GM12875 (cell line): ENCODE measurements around the gene MTERF4.
A peak's percentile ranks its signal among the peaks of the same experiment; 100 is the strongest.

Source experiments
- H3K4me3 ChIP-seq: one replicate; pipeline ENCODE4 v1.5.1; 2011; ENCODE audit warnings: low read depth, low read length, control low read depth
- TF ChIP-seq, protein P1 (sequence below): IDR thresholded peaks from 2 replicates; pipeline ENCODE4 v1.5.1; 2011; ENCODE audit warnings: low read depth, mild to moderate bottlenecking, control low read depth, inconsistent platforms, low read length, moderate library complexity, borderline replicate concordance; ENCODE audit not compliant: insufficient read depth

The MTERF4 gene

DNA sequence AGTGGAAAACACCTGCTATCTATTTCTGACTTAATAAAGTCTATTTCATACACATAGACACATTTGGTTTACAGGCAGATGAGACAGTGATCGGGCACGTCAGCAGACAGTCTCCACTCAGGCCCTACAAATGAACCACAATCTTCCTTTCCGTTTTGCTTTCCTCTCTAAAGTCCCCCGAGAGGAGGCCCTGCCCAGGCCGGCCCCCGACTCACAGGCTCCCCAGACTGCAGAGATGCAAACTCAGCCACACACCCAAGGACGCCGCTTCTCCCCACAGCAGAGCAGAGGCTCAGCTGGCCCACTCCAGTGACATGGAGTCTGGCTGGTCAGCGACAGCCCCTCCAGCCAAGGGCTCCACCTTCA lies 9.3 kb upstream of the MTERF4 start:
- TF ChIP-seq, protein P1, sequence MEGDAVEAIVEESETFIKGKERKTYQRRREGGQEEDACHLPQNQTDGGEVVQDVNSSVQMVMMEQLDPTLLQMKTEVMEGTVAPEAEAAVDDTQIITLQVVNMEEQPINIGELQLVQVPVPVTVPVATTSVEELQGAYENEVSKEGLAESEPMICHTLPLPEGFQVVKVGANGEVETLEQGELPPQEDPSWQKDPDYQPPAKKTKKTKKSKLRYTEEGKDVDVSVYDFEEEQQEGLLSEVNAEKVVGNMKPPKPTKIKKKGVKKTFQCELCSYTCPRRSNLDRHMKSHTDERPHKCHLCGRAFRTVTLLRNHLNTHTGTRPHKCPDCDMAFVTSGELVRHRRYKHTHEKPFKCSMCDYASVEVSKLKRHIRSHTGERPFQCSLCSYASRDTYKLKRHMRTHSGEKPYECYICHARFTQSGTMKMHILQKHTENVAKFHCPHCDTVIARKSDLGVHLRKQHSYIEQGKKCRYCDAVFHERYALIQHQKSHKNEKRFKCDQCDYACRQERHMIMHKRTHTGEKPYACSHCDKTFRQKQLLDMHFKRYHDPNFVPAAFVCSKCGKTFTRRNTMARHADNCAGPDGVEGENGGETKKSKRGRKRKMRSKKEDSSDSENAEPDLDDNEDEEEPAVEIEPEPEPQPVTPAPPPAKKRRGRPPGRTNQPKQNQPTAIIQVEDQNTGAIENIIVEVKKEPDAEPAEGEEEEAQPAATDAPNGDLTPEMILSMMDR: no peak
- peak overlapping the region; percentile 26 for H3K4me3 ChIP-seq

- peak overlapping the region; percentile 32 for H3K4me3 ChIP-seq
- TF ChIP-seq, protein P1: no peak
Observed at GRCh38 chr2:241110607-241111439, 8.7 kb upstream of the MTERF4 start.

DNA sequence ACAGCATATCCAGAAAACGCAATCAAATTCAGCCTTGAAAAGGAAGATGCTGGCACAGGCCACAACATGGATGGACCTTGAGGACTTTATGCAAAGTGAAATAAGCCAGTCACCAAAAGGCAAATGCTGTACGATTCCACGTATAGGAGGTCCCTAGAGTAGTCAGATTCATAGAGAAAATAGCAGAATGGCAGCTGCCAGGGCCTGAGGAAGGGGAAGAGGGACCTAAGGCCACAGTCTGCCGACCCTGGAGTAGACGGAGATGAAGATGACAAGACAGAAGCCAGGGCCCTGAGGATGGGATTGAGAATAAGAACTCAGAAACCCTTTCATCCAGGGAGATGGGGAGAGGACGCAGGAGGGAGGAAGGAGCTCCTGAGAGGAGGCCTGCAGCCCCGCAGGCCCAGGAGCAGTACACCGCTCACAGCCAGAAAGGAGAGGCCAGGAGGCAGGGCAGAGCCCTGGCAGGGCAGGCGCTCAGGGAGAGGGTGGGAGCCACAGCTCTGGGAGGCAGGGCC lies 8.1 kb upstream of the MTERF4 start:
- H3K4me3 ChIP-seq: peak overlapping the region; percentile 5
- TF ChIP-seq, protein P1: no peak

GRCh38 chr2:241109210-241110088 lies 7.4 kb upstream of the MTERF4 start:
- TF ChIP-seq, protein P1: no peak
- H3K4me3 ChIP-seq: no peak overlapping the region

- TF ChIP-seq, protein P1: no peak
- H3K4me3 ChIP-seq: no peak overlapping the region
Observed at GRCh38 chr2:241108271-241109209, 6.5 kb upstream of the MTERF4 start.

DNA sequence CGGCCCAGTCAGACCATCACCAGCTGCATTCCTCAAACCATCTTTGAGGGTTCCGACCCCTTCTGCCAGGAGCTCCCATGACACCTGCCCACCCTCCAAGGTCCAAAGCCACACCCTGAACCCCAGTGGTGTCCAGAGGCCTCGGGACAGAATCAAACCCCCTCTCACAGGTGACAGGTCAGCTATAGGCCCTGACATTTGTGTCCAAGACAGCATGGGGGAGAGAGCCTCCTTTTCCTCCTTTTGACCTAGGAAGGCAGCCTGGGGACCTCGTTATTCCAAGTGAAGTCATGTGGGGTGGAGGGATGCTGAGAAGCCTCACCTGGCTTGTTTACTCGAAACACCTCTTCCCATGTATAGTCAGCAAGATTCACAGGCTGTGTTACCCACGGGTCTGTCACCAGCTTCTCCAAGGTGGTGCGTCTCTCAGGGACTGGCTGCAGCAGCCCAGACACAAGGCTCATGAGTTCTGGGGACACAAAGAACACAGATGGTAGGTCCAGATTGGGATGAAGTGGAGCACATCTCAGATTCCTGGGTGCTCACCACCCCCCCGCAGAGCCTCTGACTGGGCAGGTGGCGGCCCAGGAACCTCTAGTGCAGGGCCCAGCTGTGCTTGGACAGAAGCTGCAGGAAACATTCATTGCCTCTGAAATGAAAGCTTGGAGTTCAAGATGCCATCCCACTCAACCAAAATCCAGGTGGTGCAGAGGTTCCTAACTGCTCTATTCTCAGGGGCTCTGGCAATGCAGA lies 5.1 kb upstream of the MTERF4 start:
- no peak overlapping the region for H3K4me3 ChIP-seq
- TF ChIP-seq, protein P1: no peak
